PC-3 (cell line): ENCODE measurements around the gene RAB44. TPM values are rescaled to one million over a fixed set of nuclear protein-coding genes. Genes with fewer than 3 reads are reported as not detected.

Source experiments
- ATAC-seq: fragments of 200-7000 bp; cut with Tn5 transposase; 2 replicates; pipeline ENCODE4 v1.9.1; 2020; ENCODE audit warnings: mild to moderate bottlenecking, moderate library complexity
- BruUV-seq: library from RNA; stranded (reverse); fragments of 400-500 nt; replicated peaks from 2 replicates; lab custom pipeline; 2021; lab: Mats Ljungman, UMichigan
- CTCF ChIA-PET: fragments of 300-600 bp; sonication (Branson Sonifier 250); formaldehyde crosslinking; loops from one replicate; lab custom pipeline; 2022; ENCODE audit warnings: antibody characterized with exemption; lab: Charles Lee
- POLR2A ChIA-PET: fragments of 300-600 bp; sonication (Branson Sonifier 250); formaldehyde crosslinking; loops from one replicate; lab custom pipeline; 2022; ENCODE audit warnings: antibody characterized with exemption; ENCODE audit not compliant: unreplicated experiment; lab: Charles Lee
- DNase-seq: peaks from one replicate; pipeline ENCODE4 v3.0.0-alpha.2; 2015
- H2AFZ ChIP-seq: fragments of 300-600 bp; sonication (generic); 2 replicates; pipeline ENCODE4 v1.6.0; 2016; ENCODE audit warnings: antibody characterized with exemption, low read length
- H3F3A ChIP-seq: fragments of 300-600 bp; sonication (generic); one replicate; pipeline ENCODE4 v1.6.0; 2017; ENCODE audit warnings: antibody characterized with exemption, low read length, control low read depth, mild to moderate bottlenecking; ENCODE audit not compliant: unreplicated experiment
- H3K27ac ChIP-seq: fragments of 300-600 bp; sonication (generic); 2 replicates; pipeline ENCODE4 v1.5.1; 2016; ENCODE audit warnings: mild to moderate bottlenecking, low read length
- H3K27me3 ChIP-seq: fragments of 300-600 bp; sonication (generic); 2 replicates; pipeline ENCODE4 v1.6.1; 2016; ENCODE audit warnings: low read length, mixed read lengths
- H3K36me3 ChIP-seq: fragments of 300-600 bp; sonication (generic); 2 replicates; pipeline ENCODE4 v1.6.1; 2016; ENCODE audit warnings: low read depth, mixed run types, low read length, mixed read lengths
- H3K4me1 ChIP-seq: fragments of 300-600 bp; sonication (generic); 2 replicates; pipeline ENCODE4 v1.5.1; 2016; ENCODE audit warnings: low read length; ENCODE audit not compliant: insufficient read depth
- H3K4me2 ChIP-seq: fragments of 300-600 bp; sonication (generic); 2 replicates; pipeline ENCODE4 v1.6.0; 2016; ENCODE audit warnings: low read length
- H3K4me3 ChIP-seq: fragments of 300-600 bp; sonication (generic); 2 replicates; pipeline ENCODE4 v1.5.1; 2016; ENCODE audit warnings: mild to moderate bottlenecking, low read length, mixed read lengths
- H3K79me2 ChIP-seq: fragments of 300-600 bp; sonication (generic); 2 replicates; pipeline ENCODE4 v1.6.1; 2017; ENCODE audit warnings: low read length, mixed read lengths
- H3K9ac ChIP-seq: fragments of 300-600 bp; sonication (generic); 2 replicates; pipeline ENCODE4 v1.6.0; 2016; ENCODE audit warnings: mild to moderate bottlenecking, low read length
- H3K9me2 ChIP-seq: fragments of 300-600 bp; sonication (generic); replicated peaks from 2 replicates; pipeline ENCODE4 v1.6.1; 2016; ENCODE audit warnings: mixed run types, low read length, mixed read lengths
- H3K9me3 ChIP-seq: fragments of 300-600 bp; sonication (generic); 2 replicates; pipeline ENCODE4 v1.6.1; 2016; ENCODE audit warnings: low read length, mixed read lengths
- H4K20me1 ChIP-seq: fragments of 300-600 bp; sonication (generic); 2 replicates; pipeline ENCODE4 v1.6.1; 2016; ENCODE audit warnings: low read length, mixed read lengths
- EZH2 ChIP-seq: fragments of 300-600 bp; sonication (generic); IDR thresholded peaks from one replicate; pipeline ENCODE4 v1.6.1; 2017; ENCODE audit warnings: antibody characterized with exemption, mild to moderate bottlenecking, low read length; ENCODE audit not compliant: unreplicated experiment
- EZH2phosphoT487 ChIP-seq: fragments of 300-600 bp; sonication (generic); IDR thresholded peaks from 2 replicates; pipeline ENCODE4 v1.6.1; 2018; ENCODE audit warnings: mild to moderate bottlenecking, antibody characterized with exemption, low read length, borderline replicate concordance
- intact Hi-C: fragments of 100-400 bp; cut with micrococcal nuclease; formaldehyde crosslinking; loops from 2 replicates; pipeline ENCODE4 v1.9.0; 2023
- total RNA-seq: library from RNA; depleted of rRNA; stranded (reverse); fragments of >200 nt; gene quantifications from 2 replicates; pipeline ENCODE4 v1.2.3, GENCODE V29; 2014
- TF ChIP-seq, protein P1 (sequence below): fragments of 300-600 bp; sonication (generic); conservative IDR thresholded peaks from 2 replicates; pipeline ENCODE4 v1.5.1; 2017; ENCODE audit warnings: antibody characterized with exemption, low read depth, mild to moderate bottlenecking, low read length

RAB44 gene
- total RNA-seq, 1 experiment from 2014 or later, result not detected

DNA sequence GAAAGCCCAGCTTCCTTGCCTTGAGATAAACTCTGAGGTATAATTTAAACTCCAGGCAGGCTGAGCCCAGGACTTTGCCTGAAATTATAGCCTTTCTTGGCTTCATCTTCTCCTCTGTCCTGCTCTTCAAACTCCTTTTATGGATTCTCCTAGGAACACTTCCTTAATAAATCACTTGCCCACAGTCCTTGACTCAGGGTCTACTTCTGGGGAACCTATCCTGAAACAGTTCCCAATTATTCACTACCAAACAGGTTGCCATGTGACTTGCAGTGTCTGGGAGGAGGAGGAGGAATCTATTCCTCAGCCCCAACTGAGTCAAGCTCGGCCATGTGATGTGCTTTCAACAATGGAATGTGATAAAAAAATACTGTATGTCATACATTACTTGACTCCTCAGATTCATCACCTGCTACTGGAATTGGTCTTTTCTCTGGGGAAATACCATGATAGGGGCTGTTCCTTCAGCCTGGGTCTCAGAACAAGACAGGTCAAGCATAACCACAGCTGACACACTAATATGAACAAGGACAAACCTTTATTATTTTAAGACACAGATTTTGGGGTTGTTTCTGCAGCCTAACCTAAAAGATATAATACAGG, 39.6 kb upstream of the RAB44 start:
- no peak for TF ChIP-seq EZH2phosphoT487
- no peak for TF ChIP-seq EZH2
- TF ChIP-seq, protein P1, sequence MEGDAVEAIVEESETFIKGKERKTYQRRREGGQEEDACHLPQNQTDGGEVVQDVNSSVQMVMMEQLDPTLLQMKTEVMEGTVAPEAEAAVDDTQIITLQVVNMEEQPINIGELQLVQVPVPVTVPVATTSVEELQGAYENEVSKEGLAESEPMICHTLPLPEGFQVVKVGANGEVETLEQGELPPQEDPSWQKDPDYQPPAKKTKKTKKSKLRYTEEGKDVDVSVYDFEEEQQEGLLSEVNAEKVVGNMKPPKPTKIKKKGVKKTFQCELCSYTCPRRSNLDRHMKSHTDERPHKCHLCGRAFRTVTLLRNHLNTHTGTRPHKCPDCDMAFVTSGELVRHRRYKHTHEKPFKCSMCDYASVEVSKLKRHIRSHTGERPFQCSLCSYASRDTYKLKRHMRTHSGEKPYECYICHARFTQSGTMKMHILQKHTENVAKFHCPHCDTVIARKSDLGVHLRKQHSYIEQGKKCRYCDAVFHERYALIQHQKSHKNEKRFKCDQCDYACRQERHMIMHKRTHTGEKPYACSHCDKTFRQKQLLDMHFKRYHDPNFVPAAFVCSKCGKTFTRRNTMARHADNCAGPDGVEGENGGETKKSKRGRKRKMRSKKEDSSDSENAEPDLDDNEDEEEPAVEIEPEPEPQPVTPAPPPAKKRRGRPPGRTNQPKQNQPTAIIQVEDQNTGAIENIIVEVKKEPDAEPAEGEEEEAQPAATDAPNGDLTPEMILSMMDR, result no peak
- Histone ChIP-seq H3K4me1 (no peaks in the 10 kb centered on the region), H3F3A (no peaks in the 10 kb centered on the region), H4K20me1 (no peaks in the 10 kb centered on the region), H3K4me3 (no peak overlapping the region), H3K79me2 (no peaks in the 10 kb centered on the region), H3K9me2 (no peaks in the 10 kb centered on the region), H3K36me3 (no peaks in the 10 kb centered on the region), H3K27ac (no peak overlapping the region), H2AFZ (no peak overlapping the region), H3K9me3 (no peaks in the 10 kb centered on the region), H3K9ac (no peak overlapping the region), H3K4me2 (no peak overlapping the region), H3K27me3 (no peaks in the 10 kb centered on the region)
- POLR2A ChIA-PET, result no interaction called here
- BruUV-seq, result no TSS peak
- CTCF ChIA-PET, result interaction anchor here (0.6 kb wide), 1 partner anchor 9 kb away, joined by 3 read pairs; no protein-coding TSS in a partner anchor
- DNase-seq (no peak), ATAC-seq (no peak)
- intact Hi-C loops, result no loop called here

DNA sequence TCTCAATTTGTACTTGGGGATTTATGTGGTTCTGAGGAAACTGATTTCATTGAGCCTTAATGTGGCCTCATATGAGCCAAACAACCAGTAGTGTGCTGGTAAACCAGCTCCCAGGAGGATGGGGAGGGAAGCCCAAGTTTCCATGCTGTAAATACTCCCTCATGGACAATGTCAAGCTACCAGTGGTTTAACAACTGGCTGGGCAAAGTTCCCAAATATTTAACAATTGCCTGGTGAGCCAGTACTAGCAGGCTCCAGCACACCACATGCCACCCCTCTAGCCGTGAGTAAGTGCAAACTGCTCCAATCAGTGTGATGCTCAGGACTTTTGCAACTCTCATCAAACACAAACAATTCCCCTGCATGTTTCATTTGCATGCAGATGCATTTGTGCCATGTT, 38.4 kb upstream of the RAB44 start:
- POLR2A ChIA-PET, result no interaction called here
- BruUV-seq, result no TSS peak

More for the DNA sequence above, 38.4 kb upstream of the RAB44 start:
- ATAC-seq (no peak), DNase-seq (peak; percentile 15)
- no peak overlapping the region for H3K4me3 ChIP-seq
- no peak overlapping the region for H3K9ac ChIP-seq
- TF ChIP-seq EZH2phosphoT487 (no peak), EZH2 (no peak)
- TF ChIP-seq, protein P1, result no peak
- no peak overlapping the region for H3K4me2 ChIP-seq
- intact Hi-C loops, result no loop called here
- no peaks in the 10 kb centered on the region for H3K27me3 ChIP-seq
- H3K9me3 ChIP-seq, result no peaks in the 10 kb centered on the region
- CTCF ChIA-PET, result no interaction called here
- no peaks in the 10 kb centered on the region for H3K79me2 ChIP-seq
- no peak overlapping the region for H3K27ac ChIP-seq
- no peaks in the 10 kb centered on the region for H3F3A ChIP-seq
- H3K9me2 ChIP-seq, result no peaks in the 10 kb centered on the region
- no peaks in the 10 kb centered on the region for H3K4me1 ChIP-seq
- no peak overlapping the region for H2AFZ ChIP-seq
- no peaks in the 10 kb centered on the region for H3K36me3 ChIP-seq
- H4K20me1 ChIP-seq, result no peaks in the 10 kb centered on the region
